ENCODE data around the gene EVPL. TPM values are rescaled to one million over a fixed set of nuclear protein-coding genes. Genes with fewer than 3 reads are reported as not detected.

Gene EVPL
- total and polyA plus RNA-seq, 10 of the 15 experiments (the other 5 are each of a cell fraction or from before 2014, with no cell fraction given) = 0.03 TPM; not detected in 9

GRCh38 chr17:75987041-75987440, 40.1 kb downstream of the EVPL start:
- ChIA-PET RAD21 (ENCODE audit: unreplicated experiment) (no interaction called here), POLR2A (no interaction called here), CTCF (no interaction called here), SMC1A (ENCODE audit: uncharacterized antibody, unreplicated experiment) (no interaction called here)
- BruUV-seq (replicated peaks) = no TSS peak
- Histone ChIP-seq H2AFZ (ENCODE audit: control insufficient read depth, low read depth, low read length) (no peak overlapping the region), H3K27ac (ENCODE audit: control insufficient read depth, insufficient read depth) (no peak overlapping the region), H3K79me2 (ENCODE audit: control insufficient read depth, insufficient read depth, low read length) (no peaks in the 10 kb centered on the region), H3K4me1 (ENCODE audit: control insufficient read depth, insufficient read depth, low read length) (peaks cover 5% of the 10 kb centered on the region; the same call in 1 of the 2 replicates), H3K4me2 (ENCODE audit: control insufficient read depth, insufficient read depth) (no peak overlapping the region), H3K36me3 (ENCODE audit: control insufficient read depth in 2 of 2, insufficient read depth in 2 of 2, low read length in 1 of 2) (peaks cover 1 to 2% of the 10 kb centered on the region in 2 experiments; a peak in 3 of 4 replicates), H3K27me3 (replicated peaks in 1 of 2; ENCODE audit: control insufficient read depth in 2 of 2, insufficient read depth in 2 of 2, low read length in 1 of 2) (no peaks in the 10 kb centered on the region), H3K9ac (ENCODE audit: control insufficient read depth, insufficient read depth, low read length) (no peak overlapping the region), H3K9me3 (replicated peaks; ENCODE audit: control insufficient read depth, insufficient read depth, low read length) (no peaks in the 10 kb centered on the region), H4K20me1 (ENCODE audit: control insufficient read depth, insufficient read depth) (no peaks in the 10 kb centered on the region), H3K4me3 (no peak overlapping the region)
- TF ChIP-seq PRDM15 (CRISPR knock-in tag; IDR thresholded peaks at IDR 0.05) (no peak), PBX3 (IDR thresholded peaks at IDR 0.05; ENCODE audit: insufficient replicate concordance, low read depth, low read length) (peak; percentile 22)
- DNase-seq (ENCODE audit: low read depth, low spot score) = no peak
- no peak for FAIRE-seq
- intact Hi-C loops (cut with micrococcal nuclease; ENCODE audit: unreplicated experiment) (no loop called here), in situ Hi-C loops (cut with MboI) (no loop called here)
- 98% methylated on average over 4 of the region's 4 CpGs for WGBS (ENCODE audit: insufficient coverage, insufficient replicate concordance, low lambda C conversion rate, missing lambda C conversion rate)
- no peak for ATAC-seq

Measured in GM12878 (cell line).